ENCODE data around the gene SP1. TPM values are rescaled to one million over a fixed set of nuclear protein-coding genes. Genes with fewer than 3 reads are reported as not detected.

The SP1 gene
- total and polyA plus RNA-seq, 9 of the 15 experiments (the other 6 are each of a cell fraction or from before 2014, with no cell fraction given) = 8.0 to 65.5 (median 41.6) TPM

- TF ChIP-seq ID3 (CRISPR knock-in tag; IDR thresholded peaks at IDR 0.05) = no peak
- TF ChIP-seq ID3 (tag; IDR thresholded peaks at IDR 0.05) = no peak
- TF ChIP-seq TAF1 (IDR thresholded peaks at IDR 0.05; ENCODE audit: control insufficient read depth, extremely low read depth, insufficient read depth, low read length, severe bottlenecking) = no peak
- TF ChIP-seq ZNF444 (CRISPR knock-in tag; IDR thresholded peaks at IDR 0.05) = peak; percentile 100
- TF ChIP-seq BRD4 (IDR thresholded peaks at IDR 0.05) = no peak
- TF ChIP-seq RFX5 (IDR thresholded peaks at IDR 0.05; ENCODE audit: low read depth, low read length) = no peak
- TF ChIP-seq ZNF232 (CRISPR knock-in tag; IDR thresholded peaks at IDR 0.05) = no peak
- no peak for TF ChIP-seq HDAC8 (tag; IDR thresholded peaks at IDR 0.05)
- TF ChIP-seq KAT7 (CRISPR knock-in tag; IDR thresholded peaks at IDR 0.05; ENCODE audit: borderline replicate concordance) = 0 out of 2 replicates have a peak, but pooled peaks have one; percentile 41
- no peak for TF ChIP-seq ETS1 (conservative IDR thresholded peaks at IDR 0.05; ENCODE audit: control insufficient read depth, low read depth, low read length)
- no peak for TF ChIP-seq MCM7 (IDR thresholded peaks at IDR 0.05)
- TF ChIP-seq CEBPB (tag; IDR thresholded peaks at IDR 0.05) = no peak
- no peak for TF ChIP-seq POLR2AphosphoS5 (IDR thresholded peaks at IDR 0.05; ENCODE audit: control insufficient read depth, insufficient read depth, low read depth, low read length)
- TF ChIP-seq HDAC2 (IDR thresholded peaks at IDR 0.05) = peak; percentile 82; the same call in 1 of the 2 replicates
- no peak for TF ChIP-seq KAT8 (IDR thresholded peaks at IDR 0.05; ENCODE audit: low read depth)
- TF ChIP-seq SUPT5H (IDR thresholded peaks at IDR 0.05) = no peak
- no peak for TF ChIP-seq ZNF518B (CRISPR knock-in tag; IDR thresholded peaks at IDR 0.05)
- no peak for TF ChIP-seq USF1 (CRISPR knock-in tag; IDR thresholded peaks at IDR 0.05)
- TF ChIP-seq NONO (IDR thresholded peaks at IDR 0.05; ENCODE audit: low read depth in 2 of 2, low read length in 1 of 2) = no peak
- TF ChIP-seq ZBTB12 (CRISPR knock-in tag; IDR thresholded peaks at IDR 0.05) = no peak
- TF ChIP-seq FOXK1 (CRISPR knock-in tag; IDR thresholded peaks at IDR 0.05; ENCODE audit: borderline replicate concordance) = no peak
Observed at GRCh38 chr12:53344824-53345485, 35.0 kb upstream of the SP1 start (continued).
